ENCODE results near the gene SLC35F1.

SLC35F1 gene

GRCh38 chr6:118356054-118356453 lies 449.0 kb downstream of the SLC35F1 start (continued):
- TF ChIP-seq POU6F1 (CRISPR knock-in tag; IDR thresholded peaks at IDR 0.05; ENCODE audit: borderline replicate concordance, low read depth): no peak

DNA sequence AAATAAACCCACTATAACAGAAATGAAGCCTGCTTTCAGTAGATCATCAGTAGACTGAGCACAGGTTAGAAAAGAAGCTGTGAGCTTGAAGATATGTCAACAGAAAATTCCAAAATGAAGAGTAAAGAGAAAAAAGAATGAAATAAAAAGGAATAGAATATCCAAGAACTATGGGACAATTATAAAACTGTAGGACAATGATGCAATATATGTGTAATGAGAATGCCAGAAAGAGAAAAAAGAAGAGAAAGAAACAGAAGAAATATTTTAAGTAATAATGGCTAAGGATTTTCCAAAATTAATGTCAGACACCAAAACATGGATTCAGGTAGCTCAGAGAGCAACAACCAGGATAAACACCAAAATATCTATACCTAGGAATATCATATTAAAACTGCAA lies 449.6 kb downstream of the SLC35F1 start:
- no peak for ATAC-seq
- TF ChIP-seq TSHZ2 (CRISPR knock-in tag; IDR thresholded peaks at IDR 0.05): no peak
- TF ChIP-seq ZC3H10 (CRISPR knock-in tag; IDR thresholded peaks at IDR 0.05): no peak
- TF ChIP-seq ESRRG (CRISPR knock-in tag; IDR thresholded peaks at IDR 0.05): no peak
